Liver (tissue), 9 donors: Measurements from ENCODE around the gene CITED2. TPM values are rescaled to one million over a fixed set of nuclear protein-coding genes. Genes with fewer than 3 reads are reported as not detected.

Source experiments
- DNase-seq: peaks from one replicate; pipeline ENCODE4 v3.0.0-alpha.2; 2017; ENCODE audit warnings: low spot score
- H3K27ac ChIP-seq, 2 donors: one replicate each; pipeline ENCODE4 v1.7.0; 2013; ENCODE audit warnings: inconsistent platforms in 2 of 2, low read length in 2 of 2, control low read depth in 1 of 2, low read depth in 1 of 2, mild to moderate bottlenecking in 1 of 2
- H3K27me3 ChIP-seq, 4 donors: one replicate each; pipeline versions ENCODE4 v1.6.1 to v1.7.0; 2013; ENCODE audit warnings: low read length in 3 of 4, inconsistent platforms in 1 of 4, mild to moderate bottlenecking in 1 of 4, moderate library complexity in 1 of 4; ENCODE audit not compliant: control insufficient read depth in 4 of 4, insufficient read depth in 4 of 4
- H3K36me3 ChIP-seq, 4 donors: one replicate each; pipeline versions ENCODE4 v1.6.1 to v1.7.0; 2013; ENCODE audit warnings: low read length in 3 of 4, mild to moderate bottlenecking in 3 of 4, low read depth in 1 of 4, moderate library complexity in 1 of 4; ENCODE audit not compliant: control insufficient read depth in 4 of 4, insufficient read depth in 3 of 4
- H3K4me1 ChIP-seq, 4 donors: one replicate each; pipeline versions ENCODE4 v1.6.1 to v1.7.0; 2013; ENCODE audit warnings: low read length in 3 of 4, mild to moderate bottlenecking in 3 of 4, moderate library complexity in 1 of 4; ENCODE audit not compliant: control insufficient read depth in 4 of 4, insufficient read depth in 4 of 4
- H3K4me3 ChIP-seq, 3 donors: one replicate each; pipeline versions ENCODE4 v1.6.1 to v1.7.0; 2013; ENCODE audit warnings: low read length in 3 of 3, control low read depth in 1 of 3, low read depth in 1 of 3, mild to moderate bottlenecking in 1 of 3
- H3K9ac ChIP-seq, 2 donors: one replicate each; pipeline ENCODE4 v1.7.0; 2013; ENCODE audit warnings: low read length in 2 of 2, mild to moderate bottlenecking in 2 of 2, moderate library complexity in 2 of 2, control low read depth in 1 of 2, low read depth in 1 of 2
- H3K9me3 ChIP-seq, 4 donors: one replicate each; pipeline versions ENCODE4 v1.6.1 to v1.7.0; 2013; ENCODE audit warnings: low read length in 3 of 4; ENCODE audit not compliant: control insufficient read depth in 4 of 4
- FOXA1 ChIP-seq: IDR thresholded peaks from 2 replicates; pipeline ENCODE4 v1.6.1; 2016; ENCODE audit warnings: antibody characterized with exemption
- FOXA2 ChIP-seq: IDR thresholded peaks from 2 replicates; pipeline ENCODE4 v1.6.1; 2016; ENCODE audit warnings: antibody characterized with exemption
- GABPA ChIP-seq, 2 donors: IDR thresholded peaks in 1 of 2; conservative IDR thresholded peaks in 1 of 2; 2 replicates each; pipeline ENCODE4 v1.6.1; 2016; ENCODE audit warnings: antibody characterized with exemption in 2 of 2, mild to moderate bottlenecking in 1 of 2, moderate library complexity in 1 of 2
- HNF4A ChIP-seq, 2 donors: conservative IDR thresholded peaks; 2 replicates each; pipeline ENCODE4 v1.6.1; 2016; ENCODE audit warnings: antibody characterized with exemption in 2 of 2, mild to moderate bottlenecking in 2 of 2
- HNF4G ChIP-seq: IDR thresholded peaks from 2 replicates; pipeline ENCODE4 v1.6.1; 2016; ENCODE audit warnings: antibody characterized with exemption
- JUND ChIP-seq, 2 donors: IDR thresholded peaks; 2 replicates each; pipeline ENCODE4 v1.6.1; 2016; ENCODE audit warnings: antibody characterized with exemption in 2 of 2
- NR2F2 ChIP-seq: IDR thresholded peaks from 2 replicates; pipeline ENCODE4 v1.6.1; 2016; ENCODE audit warnings: antibody characterized with exemption
- RAD21 ChIP-seq, 2 donors: IDR thresholded peaks; 2 replicates each; pipeline ENCODE4 v1.6.1; 2016; ENCODE audit warnings: antibody characterized with exemption in 2 of 2, mild to moderate bottlenecking in 2 of 2
- SP1 ChIP-seq: IDR thresholded peaks from 2 replicates; pipeline ENCODE4 v1.6.1; 2018; ENCODE audit warnings: antibody characterized with exemption, mild to moderate bottlenecking
- WGBS: extraction: QIAGEN DNeasy Blood & Tissue Kit; methylation state at CpG from one replicate; pipeline ENCODE4 v1.1.7; 2013; 5-methylcytosine and 5-hydroxymethylcytosine counted together
- polyA plus RNA-seq, 2 donors: library from polyadenylated mRNA; stranded (reverse) in 1 of 2; unstranded in 1 of 2; fragments of 200-250 nt in 1 of 2; fragments of >200 nt in 1 of 2; fragmentation: Nextera tagmentation in 1 of 2; extraction: Ambion mirVana in 1 of 2; gene quantifications; one replicate each; pipeline versions ENCODE4 v1.2.1 to v1.2.3, GENCODE V29; 2013 to 2015
- total RNA-seq, 2 donors: library from RNA; depleted of rRNA; stranded (reverse); fragments of >200 nt; gene quantifications; one replicate each; pipeline ENCODE4 v1.2.3, GENCODE V29; 2014
- TF ChIP-seq, protein P1 (sequence below): fragments of 150-350 bp; IDR thresholded peaks from 2 replicates; pipeline ENCODE4 v1.5.1; 2017; ENCODE audit warnings: improper control_type of control experiment, low read depth, low read length; ENCODE audit not compliant: missing input control
- TF ChIP-seq, protein P2 (sequence below): IDR thresholded peaks from 2 replicates; pipeline ENCODE4 v1.6.1; 2016; ENCODE audit warnings: antibody characterized with exemption
- TF ChIP-seq, protein P3 (sequence below): IDR thresholded peaks from 2 replicates; pipeline ENCODE4 v1.6.1; 2016; ENCODE audit warnings: antibody characterized with exemption
- TF ChIP-seq, protein P4 (sequence below): IDR thresholded peaks from 2 replicates; pipeline ENCODE4 v1.6.1; 2016; ENCODE audit warnings: antibody characterized with exemption, mild to moderate bottlenecking
- donor health status: healthy.
- donor health status: healthy.
- donor health status: healthy.
- donor health status: healthy.
- donor health status: healthy.

The CITED2 gene
- total and polyA plus RNA-seq, 4 donors, result 9.9 to 57.1 (median 22.5) TPM

DNA sequence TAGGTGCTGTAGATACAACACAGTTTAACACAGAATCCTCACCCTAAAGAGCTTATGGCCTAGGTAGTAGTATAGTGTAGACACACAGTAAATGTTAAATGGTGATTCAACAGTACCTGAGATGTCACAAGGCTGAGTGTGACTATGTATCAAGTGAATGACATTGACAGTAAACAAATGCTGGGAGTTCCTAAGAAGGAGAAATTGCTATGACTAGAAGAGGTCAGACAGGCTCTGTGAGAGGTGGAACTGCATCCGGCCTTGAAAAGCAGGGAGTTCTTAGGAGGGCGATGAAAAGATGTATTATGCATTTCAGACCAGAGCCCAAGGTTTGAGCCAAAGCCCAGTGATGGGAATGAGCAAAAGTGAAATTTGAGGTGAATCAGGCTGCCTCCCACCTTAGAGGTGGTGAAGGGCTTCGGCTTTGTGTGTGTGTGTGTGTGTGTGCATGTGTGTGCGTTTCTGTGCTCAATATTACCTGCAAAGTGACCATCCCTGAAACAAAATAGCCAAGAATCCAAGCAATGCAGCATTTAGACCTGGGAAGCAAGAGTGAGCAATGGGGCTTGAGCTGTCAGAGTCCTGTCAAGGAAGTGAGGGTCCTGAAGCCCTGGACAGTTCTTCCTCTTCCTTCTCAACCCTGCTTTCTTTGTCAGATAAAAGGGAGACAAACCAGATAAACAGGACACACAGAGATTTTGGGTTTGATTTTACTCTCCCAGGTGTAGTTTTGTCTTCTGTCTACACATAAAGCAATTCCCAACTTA is 32.3 kb upstream of the CITED2 start:
- Histone ChIP-seq H3K4me1 (no peaks in the 10 kb centered on the region), H3K9me3 (no peaks in the 10 kb centered on the region), H3K27me3 (no peaks in the 10 kb centered on the region), H3K27ac (no peak overlapping the region), H3K9ac (no peak overlapping the region), H3K36me3 (no peaks in the 10 kb centered on the region), H3K4me3 (no peak overlapping the region)
- TF ChIP-seq JUND (IDR thresholded peaks at IDR 0.05), result no peak
- TF ChIP-seq, protein P1, sequence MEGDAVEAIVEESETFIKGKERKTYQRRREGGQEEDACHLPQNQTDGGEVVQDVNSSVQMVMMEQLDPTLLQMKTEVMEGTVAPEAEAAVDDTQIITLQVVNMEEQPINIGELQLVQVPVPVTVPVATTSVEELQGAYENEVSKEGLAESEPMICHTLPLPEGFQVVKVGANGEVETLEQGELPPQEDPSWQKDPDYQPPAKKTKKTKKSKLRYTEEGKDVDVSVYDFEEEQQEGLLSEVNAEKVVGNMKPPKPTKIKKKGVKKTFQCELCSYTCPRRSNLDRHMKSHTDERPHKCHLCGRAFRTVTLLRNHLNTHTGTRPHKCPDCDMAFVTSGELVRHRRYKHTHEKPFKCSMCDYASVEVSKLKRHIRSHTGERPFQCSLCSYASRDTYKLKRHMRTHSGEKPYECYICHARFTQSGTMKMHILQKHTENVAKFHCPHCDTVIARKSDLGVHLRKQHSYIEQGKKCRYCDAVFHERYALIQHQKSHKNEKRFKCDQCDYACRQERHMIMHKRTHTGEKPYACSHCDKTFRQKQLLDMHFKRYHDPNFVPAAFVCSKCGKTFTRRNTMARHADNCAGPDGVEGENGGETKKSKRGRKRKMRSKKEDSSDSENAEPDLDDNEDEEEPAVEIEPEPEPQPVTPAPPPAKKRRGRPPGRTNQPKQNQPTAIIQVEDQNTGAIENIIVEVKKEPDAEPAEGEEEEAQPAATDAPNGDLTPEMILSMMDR, result no peak
- TF ChIP-seq, protein P2, sequence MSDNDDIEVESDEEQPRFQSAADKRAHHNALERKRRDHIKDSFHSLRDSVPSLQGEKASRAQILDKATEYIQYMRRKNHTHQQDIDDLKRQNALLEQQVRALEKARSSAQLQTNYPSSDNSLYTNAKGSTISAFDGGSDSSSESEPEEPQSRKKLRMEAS, result no peak
- TF ChIP-seq FOXA1, result no peak
- TF ChIP-seq, protein P3, sequence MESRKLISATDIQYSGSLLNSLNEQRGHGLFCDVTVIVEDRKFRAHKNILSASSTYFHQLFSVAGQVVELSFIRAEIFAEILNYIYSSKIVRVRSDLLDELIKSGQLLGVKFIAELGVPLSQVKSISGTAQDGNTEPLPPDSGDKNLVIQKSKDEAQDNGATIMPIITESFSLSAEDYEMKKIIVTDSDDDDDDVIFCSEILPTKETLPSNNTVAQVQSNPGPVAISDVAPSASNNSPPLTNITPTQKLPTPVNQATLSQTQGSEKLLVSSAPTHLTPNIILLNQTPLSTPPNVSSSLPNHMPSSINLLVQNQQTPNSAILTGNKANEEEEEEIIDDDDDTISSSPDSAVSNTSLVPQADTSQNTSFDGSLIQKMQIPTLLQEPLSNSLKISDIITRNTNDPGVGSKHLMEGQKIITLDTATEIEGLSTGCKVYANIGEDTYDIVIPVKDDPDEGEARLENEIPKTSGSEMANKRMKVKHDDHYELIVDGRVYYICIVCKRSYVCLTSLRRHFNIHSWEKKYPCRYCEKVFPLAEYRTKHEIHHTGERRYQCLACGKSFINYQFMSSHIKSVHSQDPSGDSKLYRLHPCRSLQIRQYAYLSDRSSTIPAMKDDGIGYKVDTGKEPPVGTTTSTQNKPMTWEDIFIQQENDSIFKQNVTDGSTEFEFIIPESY, result no peak
- 93% methylated on average over 4 of the region's 4 CpGs for WGBS
- no peak for DNase-seq

DNA sequence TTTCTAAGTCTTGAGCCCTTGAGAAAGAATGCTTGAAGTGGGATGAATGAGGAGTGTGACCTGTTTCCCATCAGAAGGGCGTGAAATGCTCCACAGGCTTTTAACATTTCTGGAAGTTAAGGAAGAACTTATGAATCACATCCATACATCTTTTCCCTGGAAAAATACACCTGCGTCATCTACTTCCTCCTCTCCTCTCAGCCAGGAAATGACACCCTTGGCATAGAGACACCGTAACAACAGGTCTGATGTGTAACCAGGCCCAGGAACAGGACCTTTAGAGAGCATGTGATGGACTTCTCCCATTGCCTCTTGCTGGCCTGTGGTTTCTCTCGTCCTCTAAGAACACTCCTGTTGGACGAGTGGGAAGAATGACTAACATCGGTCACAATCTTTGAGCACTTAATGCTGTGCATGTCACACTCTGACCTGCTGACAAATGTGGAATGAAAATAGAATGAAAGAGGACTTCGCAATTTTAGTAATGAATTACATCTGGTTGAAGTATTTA is 28.5 kb upstream of the CITED2 start:
- 91% methylated on average over 7 of the region's 7 CpGs for WGBS
- no peak for DNase-seq
- H3K36me3 ChIP-seq, result no peaks in the 10 kb centered on the region
- H3K27me3 ChIP-seq, result no peaks in the 10 kb centered on the region
- no peak overlapping the region for H3K27ac ChIP-seq
- no peak overlapping the region for H3K4me3 ChIP-seq
- no peak overlapping the region for H3K9ac ChIP-seq
- H3K9me3 ChIP-seq, result no peaks in the 10 kb centered on the region
- TF ChIP-seq FOXA2, result no peak
- TF ChIP-seq RAD21 (IDR thresholded peaks at IDR 0.05), result no peak
- TF ChIP-seq SP1, result no peak
- TF ChIP-seq, protein P4, sequence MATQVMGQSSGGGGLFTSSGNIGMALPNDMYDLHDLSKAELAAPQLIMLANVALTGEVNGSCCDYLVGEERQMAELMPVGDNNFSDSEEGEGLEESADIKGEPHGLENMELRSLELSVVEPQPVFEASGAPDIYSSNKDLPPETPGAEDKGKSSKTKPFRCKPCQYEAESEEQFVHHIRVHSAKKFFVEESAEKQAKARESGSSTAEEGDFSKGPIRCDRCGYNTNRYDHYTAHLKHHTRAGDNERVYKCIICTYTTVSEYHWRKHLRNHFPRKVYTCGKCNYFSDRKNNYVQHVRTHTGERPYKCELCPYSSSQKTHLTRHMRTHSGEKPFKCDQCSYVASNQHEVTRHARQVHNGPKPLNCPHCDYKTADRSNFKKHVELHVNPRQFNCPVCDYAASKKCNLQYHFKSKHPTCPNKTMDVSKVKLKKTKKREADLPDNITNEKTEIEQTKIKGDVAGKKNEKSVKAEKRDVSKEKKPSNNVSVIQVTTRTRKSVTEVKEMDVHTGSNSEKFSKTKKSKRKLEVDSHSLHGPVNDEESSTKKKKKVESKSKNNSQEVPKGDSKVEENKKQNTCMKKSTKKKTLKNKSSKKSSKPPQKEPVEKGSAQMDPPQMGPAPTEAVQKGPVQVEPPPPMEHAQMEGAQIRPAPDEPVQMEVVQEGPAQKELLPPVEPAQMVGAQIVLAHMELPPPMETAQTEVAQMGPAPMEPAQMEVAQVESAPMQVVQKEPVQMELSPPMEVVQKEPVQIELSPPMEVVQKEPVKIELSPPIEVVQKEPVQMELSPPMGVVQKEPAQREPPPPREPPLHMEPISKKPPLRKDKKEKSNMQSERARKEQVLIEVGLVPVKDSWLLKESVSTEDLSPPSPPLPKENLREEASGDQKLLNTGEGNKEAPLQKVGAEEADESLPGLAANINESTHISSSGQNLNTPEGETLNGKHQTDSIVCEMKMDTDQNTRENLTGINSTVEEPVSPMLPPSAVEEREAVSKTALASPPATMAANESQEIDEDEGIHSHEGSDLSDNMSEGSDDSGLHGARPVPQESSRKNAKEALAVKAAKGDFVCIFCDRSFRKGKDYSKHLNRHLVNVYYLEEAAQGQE, result no peak
- TF ChIP-seq, protein P1, result no peak
- TF ChIP-seq GABPA (IDR thresholded peaks at IDR 0.05 in 1 of 2, conservative IDR thresholded peaks at IDR 0.05 in 1 of 2), result no peak
- TF ChIP-seq HNF4A (conservative IDR thresholded peaks at IDR 0.05), result no peak
- no peak for TF ChIP-seq NR2F2
- TF ChIP-seq HNF4G, result no peak
- no peaks in the 10 kb centered on the region for H3K4me1 ChIP-seq
